Tibial nerve (tissue), 4 donors: ENCODE data around the gene BMPR1B. TPM values are rescaled to one million over a fixed set of nuclear protein-coding genes. Genes with fewer than 3 reads are reported as not detected.

Experiments
- DNase-seq, 2 donors: peaks; one replicate each; pipeline ENCODE4 v3.0.0-alpha.2; 2019; ENCODE audit warnings: low spot score in 2 of 2
- H3K27ac ChIP-seq, 4 donors: fragments of 200-600 bp; sonication (generic) in 3 of 4; one replicate each; pipeline ENCODE4 v1.5.1; 2017 to 2019; ENCODE audit warnings: mild to moderate bottlenecking in 1 of 4
- H3K27me3 ChIP-seq, 2 donors: fragments of 200-600 bp; sonication (generic) in 1 of 2; one replicate each; pipeline versions ENCODE4 v1.5.1 to v1.6.0; 2017 to 2019
- H3K36me3 ChIP-seq, 3 donors: fragments of 200-600 bp; sonication (generic); one replicate each; pipeline ENCODE4 v1.5.1; 2018 to 2019
- H3K4me1 ChIP-seq, 4 donors: fragments of 200-600 bp; sonication (generic) in 3 of 4; one replicate each; pipeline ENCODE4 v1.5.1; 2017 to 2019
- H3K4me3 ChIP-seq, 4 donors: fragments of 200-600 bp; sonication (generic) in 3 of 4; one replicate each; pipeline ENCODE4 v1.5.1; 2017 to 2019; ENCODE audit warnings: mild to moderate bottlenecking in 1 of 4, moderate library complexity in 1 of 4
- H3K9me3 ChIP-seq, 4 donors: fragments of 200-600 bp; sonication (generic) in 3 of 4; one replicate each; pipeline ENCODE4 v1.5.1; 2017 to 2019
- CTCF ChIP-seq, 5 experiments: fragments of 200-600 bp in 3 of 5; fragments of 450-650 bp in 2 of 5; sonication (generic) in 3 of 5; IDR thresholded peaks; one replicate each; pipeline ENCODE4 v1.5.1; 2016 to 2019; ENCODE audit warnings: antibody characterized with exemption in 5 of 5, mild to moderate bottlenecking in 3 of 5, moderate library complexity in 2 of 5
- EP300 ChIP-seq, 2 donors: sonication (generic); formaldehyde crosslinking; IDR thresholded peaks; one replicate each; pipeline ENCODE4 v1.6.1; 2017; ENCODE audit warnings: antibody characterized with exemption in 2 of 2, mild to moderate bottlenecking in 1 of 2
- POLR2A ChIP-seq, 2 donors: fragments of 450-650 bp; IDR thresholded peaks; one replicate each; pipeline ENCODE4 v1.6.1; 2017; ENCODE audit warnings: antibody characterized with exemption in 2 of 2, mild to moderate bottlenecking in 2 of 2, moderate library complexity in 2 of 2
- WGBS, 2 donors: methylation state at CpG; one replicate each; pipeline ENCODE4 v1.1.5; 2018; 5-methylcytosine and 5-hydroxymethylcytosine counted together
- total RNA-seq, 4 donors: library from RNA; depleted of rRNA; stranded (reverse); fragments of >200 nt; gene quantifications; one replicate each; pipeline ENCODE4 v1.1.0, GENCODE V29; 2016

Gene BMPR1B
- total RNA-seq, 4 donors from 2014 or later, result 9.3 to 32.1 (median 26.1) TPM

GRCh38 chr4:94913316-94913715 lies 155.6 kb downstream of the BMPR1B start:
- H3K4me3 ChIP-seq, result no peak overlapping the region
- WGBS, 2 donors, result 69 to 74% methylated on average over 1 of the region's 1 CpG
- peaks cover 0 to 8% (median 0%) of the 10 kb centered on the region in 3 donors for H3K36me3 ChIP-seq
- H3K27ac ChIP-seq, result no peak overlapping the region
- DNase-seq, result no peak
- H3K9me3 ChIP-seq, result peaks cover 0 to 19% (median 4%) of the 10 kb centered on the region in 4 donors
- H3K27me3 ChIP-seq, result no peaks in the 10 kb centered on the region
- TF ChIP-seq POLR2A (IDR thresholded peaks at IDR 0.05) (no peak), EP300 (IDR thresholded peaks at IDR 0.05) (no peak), CTCF (IDR thresholded peaks at IDR 0.05) (no peak)
- H3K4me1 ChIP-seq, result no peaks in the 10 kb centered on the region

- DNase-seq, result no peak
- TF ChIP-seq EP300 (IDR thresholded peaks at IDR 0.05) (no peak), POLR2A (IDR thresholded peaks at IDR 0.05) (no peak), CTCF (IDR thresholded peaks at IDR 0.05) (no peak)
- Histone ChIP-seq H3K4me1 (no peaks in the 10 kb centered on the region), H3K27me3 (no peaks in the 10 kb centered on the region), H3K27ac (no peak overlapping the region), H3K9me3 (peaks cover 0 to 19% (median 4%) of the 10 kb centered on the region in 4 donors), H3K4me3 (no peak overlapping the region), H3K36me3 (peaks cover 0 to 8% (median 0%) of the 10 kb centered on the region in 3 donors)
- 76 to 92% methylated on average over 2 of the region's 2 CpGs for WGBS, 2 donors
These were observed 159.4 kb downstream of the BMPR1B start for GRCh38 chr4:94917146-94917545.

GRCh38 chr4:94918543-94918942 lies 160.8 kb downstream of the BMPR1B start:
- H3K27me3 ChIP-seq, result no peaks in the 10 kb centered on the region
- WGBS, 2 donors, result 100% methylated on average over 1 of the region's 1 CpG
- no peak for DNase-seq
- H3K27ac ChIP-seq, result no peak overlapping the region
- H3K4me1 ChIP-seq, result no peaks in the 10 kb centered on the region
- TF ChIP-seq CTCF (IDR thresholded peaks at IDR 0.05), result no peak
- TF ChIP-seq POLR2A (IDR thresholded peaks at IDR 0.05), result no peak
- no peak for TF ChIP-seq EP300 (IDR thresholded peaks at IDR 0.05)
- no peak overlapping the region for H3K4me3 ChIP-seq
- peaks cover 0 to 19% (median 4%) of the 10 kb centered on the region in 4 donors for H3K9me3 ChIP-seq
- H3K36me3 ChIP-seq, result peaks cover 0 to 8% (median 0%) of the 10 kb centered on the region in 3 donors

GRCh38 chr4:94920369-94920768 lies 162.6 kb downstream of the BMPR1B start:
- H3K27ac ChIP-seq, result no peak overlapping the region
- TF ChIP-seq EP300 (IDR thresholded peaks at IDR 0.05) (no peak), CTCF (IDR thresholded peaks at IDR 0.05) (no peak), POLR2A (IDR thresholded peaks at IDR 0.05) (no peak)
- 57 to 65% methylated on average over 4 of the region's 4 CpGs for WGBS, 2 donors
- H3K4me3 ChIP-seq, result no peak overlapping the region
- H3K36me3 ChIP-seq, result peaks cover 0 to 8% (median 0%) of the 10 kb centered on the region in 3 donors
- peaks cover 0 to 19% (median 4%) of the 10 kb centered on the region in 4 donors for H3K9me3 ChIP-seq
- no peaks in the 10 kb centered on the region for H3K4me1 ChIP-seq
- H3K27me3 ChIP-seq, result no peaks in the 10 kb centered on the region
- DNase-seq, result no peak

- Histone ChIP-seq H3K27ac (no peak overlapping the region), H3K4me1 (peaks cover 0 to 15% (median 4%) of the 10 kb centered on the region in 4 donors), H3K9me3 (no peaks in the 10 kb centered on the region), H3K27me3 (no peaks in the 10 kb centered on the region), H3K36me3 (no peaks in the 10 kb centered on the region), H3K4me3 (no peak overlapping the region)
- DNase-seq, result no peak
- TF ChIP-seq EP300 (IDR thresholded peaks at IDR 0.05), result no peak
- no peak for TF ChIP-seq CTCF (IDR thresholded peaks at IDR 0.05)
- TF ChIP-seq POLR2A (IDR thresholded peaks at IDR 0.05), result no peak
- WGBS, 2 donors, result 83 to 90% methylated on average over 2 of the region's 2 CpGs
These were observed 166.8 kb downstream of the BMPR1B start for GRCh38 chr4:94924566-94924965.
